OCI-LY7 (cell line): Measurements from ENCODE around the gene PDE2A. TPM values are rescaled to one million over a fixed set of nuclear protein-coding genes. Genes with fewer than 3 reads are reported as not detected.

ENCODE experiments used
- BruUV-seq: library from RNA; stranded (reverse); fragments of 400-500 nt; replicated peaks from 2 replicates; lab custom pipeline; 2021; lab: Mats Ljungman, UMichigan
- CTCF ChIA-PET: fragments of 300-600 bp; sonication (Branson Sonifier 250); formaldehyde crosslinking; loops from one replicate; lab custom pipeline; 2022; ENCODE audit warnings: antibody characterized with exemption; ENCODE audit not compliant: unreplicated experiment; lab: Charles Lee
- POLR2A ChIA-PET: fragments of 300-600 bp; sonication (Branson Sonifier 250); formaldehyde crosslinking; loops from one replicate; lab custom pipeline; 2022; ENCODE audit warnings: antibody characterized with exemption; lab: Charles Lee
- DNase-seq: peaks from one replicate; pipeline ENCODE4 v3.0.0-alpha.2; 2015; ENCODE audit warnings: low spot score
- H2AFZ ChIP-seq: fragments of 200-600 bp; sonication (generic), shearing (Covaris generic); 2 replicates; pipeline ENCODE4 v1.6.1; 2014; ENCODE audit warnings: mild to moderate bottlenecking, antibody characterized with exemption, low read length, moderate library complexity
- H3K27ac ChIP-seq: fragments of 200-600 bp; sonication (generic); 2 replicates; pipeline ENCODE4 v1.5.1; 2014; ENCODE audit warnings: mixed run types, low read depth, mild to moderate bottlenecking, moderate library complexity, low read length, inconsistent platforms; ENCODE audit not compliant: poor library complexity, severe bottlenecking
- H3K36me3 ChIP-seq: fragments of 200-600 bp; sonication (generic); 2 replicates; pipeline ENCODE4 v1.6.1; 2014; ENCODE audit warnings: mild to moderate bottlenecking, antibody characterized with exemption, low read length, moderate library complexity, mixed read lengths; ENCODE audit not compliant: insufficient read depth
- H3K4me1 ChIP-seq: fragments of 200-600 bp; sonication (generic); 2 replicates; pipeline ENCODE4 v1.5.1; 2014; ENCODE audit warnings: mild to moderate bottlenecking, low read length; ENCODE audit not compliant: insufficient read depth, poor library complexity, severe bottlenecking
- H3K4me2 ChIP-seq: fragments of 200-600 bp; sonication (generic); 2 replicates; pipeline ENCODE4 v1.6.1; 2014; ENCODE audit warnings: mild to moderate bottlenecking, low read length
- H3K4me3 ChIP-seq: fragments of 200-600 bp; sonication (generic); 2 replicates; pipeline ENCODE4 v1.5.1; 2014; ENCODE audit warnings: mild to moderate bottlenecking, low read depth, low read length; ENCODE audit not compliant: poor library complexity, severe bottlenecking
- H3K79me2 ChIP-seq: fragments of 200-600 bp; sonication (generic); 2 replicates; pipeline ENCODE4 v1.6.1; 2016; ENCODE audit warnings: low read depth, mild to moderate bottlenecking, low read length, moderate library complexity, mixed read lengths; ENCODE audit not compliant: insufficient read depth
- H3K9me2 ChIP-seq: fragments of 200-600 bp; sonication (generic); 2 replicates; pipeline ENCODE4 v1.6.1; 2016; ENCODE audit warnings: mild to moderate bottlenecking, low read length, mixed read lengths; ENCODE audit not compliant: insufficient read depth
- H3K9me3 ChIP-seq: fragments of 200-600 bp; sonication (generic); 2 replicates; pipeline ENCODE4 v1.6.1; 2014; ENCODE audit warnings: mild to moderate bottlenecking, mixed run types, low read length, mixed read lengths
- H4K20me1 ChIP-seq: fragments of 200-600 bp; sonication (generic); 2 replicates; pipeline ENCODE4 v1.6.1; 2014; ENCODE audit warnings: mild to moderate bottlenecking, antibody characterized with exemption, low read length, moderate library complexity, mixed read lengths; ENCODE audit not compliant: insufficient read depth
- EZH2phosphoT487 ChIP-seq: fragments of 200-600 bp; sonication (generic); IDR thresholded peaks from 2 replicates; pipeline ENCODE4 v1.6.1; 2018; ENCODE audit warnings: low read depth, borderline replicate concordance, mild to moderate bottlenecking, mixed run types, antibody characterized with exemption, low read length, moderate library complexity, mixed read lengths
- intact Hi-C: fragments of 100-400 bp; cut with micrococcal nuclease; formaldehyde crosslinking; loops from one replicate; pipeline ENCODE4 v1.10.0; 2022; ENCODE audit not compliant: unreplicated experiment
- total RNA-seq, 2 experiments: library from RNA; depleted of rRNA in 1 of 2; stranded (reverse); fragments of >200 nt in 1 of 2; shearing (Covaris generic) in 1 of 2; gene quantifications; 2 replicates each; pipeline ENCODE4 v1.2.3, GENCODE V29; 2014 to 2022
- TF ChIP-seq, protein P1 (sequence below): fragments of 200-600 bp; sonication (generic); conservative IDR thresholded peaks from 2 replicates; pipeline ENCODE4 v1.5.1; 2014; ENCODE audit warnings: mild to moderate bottlenecking, antibody characterized with exemption, low read length, moderate library complexity, mixed read lengths

PDE2A gene
- total RNA-seq, 2 experiments from 2014 or later = 0.68 TPM; not detected in 1

GRCh38 chr11:72680624-72681158, 6.5 kb upstream of the PDE2A start:
- no peak for TF ChIP-seq EZH2phosphoT487
- TF ChIP-seq, protein P1, sequence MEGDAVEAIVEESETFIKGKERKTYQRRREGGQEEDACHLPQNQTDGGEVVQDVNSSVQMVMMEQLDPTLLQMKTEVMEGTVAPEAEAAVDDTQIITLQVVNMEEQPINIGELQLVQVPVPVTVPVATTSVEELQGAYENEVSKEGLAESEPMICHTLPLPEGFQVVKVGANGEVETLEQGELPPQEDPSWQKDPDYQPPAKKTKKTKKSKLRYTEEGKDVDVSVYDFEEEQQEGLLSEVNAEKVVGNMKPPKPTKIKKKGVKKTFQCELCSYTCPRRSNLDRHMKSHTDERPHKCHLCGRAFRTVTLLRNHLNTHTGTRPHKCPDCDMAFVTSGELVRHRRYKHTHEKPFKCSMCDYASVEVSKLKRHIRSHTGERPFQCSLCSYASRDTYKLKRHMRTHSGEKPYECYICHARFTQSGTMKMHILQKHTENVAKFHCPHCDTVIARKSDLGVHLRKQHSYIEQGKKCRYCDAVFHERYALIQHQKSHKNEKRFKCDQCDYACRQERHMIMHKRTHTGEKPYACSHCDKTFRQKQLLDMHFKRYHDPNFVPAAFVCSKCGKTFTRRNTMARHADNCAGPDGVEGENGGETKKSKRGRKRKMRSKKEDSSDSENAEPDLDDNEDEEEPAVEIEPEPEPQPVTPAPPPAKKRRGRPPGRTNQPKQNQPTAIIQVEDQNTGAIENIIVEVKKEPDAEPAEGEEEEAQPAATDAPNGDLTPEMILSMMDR = no peak

GRCh38 chr11:72679869-72680268, 5.6 kb upstream of the PDE2A start:
- intact Hi-C loops = loop anchor here (5.0 kb wide), 1 partner anchor 198 kb away; no protein-coding TSS in a partner anchor
- Histone ChIP-seq H4K20me1 (no peaks in the 10 kb centered on the region), H3K9me3 (no peaks in the 10 kb centered on the region), H3K9me2 (no peaks in the 10 kb centered on the region), H3K4me2 (no peak overlapping the region), H3K4me1 (no peaks in the 10 kb centered on the region), H3K36me3 (peaks cover 7% of the 10 kb centered on the region; the same call in 1 of the 2 replicates), H2AFZ (no peak overlapping the region), H3K27ac (no peak overlapping the region), H3K4me3 (no peak overlapping the region), H3K79me2 (no peaks in the 10 kb centered on the region)
- ChIA-PET CTCF (no interaction called here), POLR2A (no interaction called here)
- BruUV-seq = no TSS peak
- TF ChIP-seq, protein P1 = no peak
- TF ChIP-seq EZH2phosphoT487 = no peak
- no peak for DNase-seq

More at GRCh38 chr11:72680624-72681158, 6.5 kb upstream of the PDE2A start:
- ChIA-PET CTCF (interaction anchor here (0.6 kb wide), 1 partner anchor 101 kb away, joined by 4 read pairs; no protein-coding TSS in a partner anchor), POLR2A (no interaction called here)
- no peak overlapping the region for H3K4me3 ChIP-seq
- no peaks in the 10 kb centered on the region for H4K20me1 ChIP-seq
- BruUV-seq = no TSS peak
- H3K36me3 ChIP-seq = peaks cover 7% of the 10 kb centered on the region; the same call in 1 of the 2 replicates
- H3K79me2 ChIP-seq = no peaks in the 10 kb centered on the region
- no peak overlapping the region for H3K27ac ChIP-seq
- H3K4me2 ChIP-seq = no peak overlapping the region
- DNase-seq = no peak
- H2AFZ ChIP-seq = no peak overlapping the region
- H3K9me3 ChIP-seq = no peaks in the 10 kb centered on the region
- intact Hi-C loops = loop anchor here (5.0 kb wide), 1 partner anchor 198 kb away; no protein-coding TSS in a partner anchor
- no peaks in the 10 kb centered on the region for H3K4me1 ChIP-seq
- H3K9me2 ChIP-seq = no peaks in the 10 kb centered on the region

DNA sequence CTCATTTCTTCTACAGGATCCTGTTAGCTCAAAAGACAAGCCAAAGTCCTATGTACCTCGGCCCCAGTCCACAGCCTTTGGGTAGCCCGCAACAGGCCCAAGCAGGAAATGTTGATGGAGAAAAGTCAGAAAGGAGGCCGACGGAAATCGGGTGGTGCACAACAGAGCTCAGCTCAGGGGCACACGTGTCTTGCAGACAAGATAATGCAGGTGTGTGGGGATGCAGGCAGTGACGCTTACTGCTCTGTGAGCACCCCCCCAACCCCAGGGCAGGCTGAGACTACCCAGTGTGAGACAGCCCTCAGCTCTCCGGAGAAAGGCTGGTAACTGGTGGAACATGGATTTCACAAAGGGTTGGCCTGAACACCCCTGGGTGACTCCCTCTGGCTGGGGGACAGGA, 4.3 kb upstream of the PDE2A start:
- ChIA-PET CTCF (no interaction called here), POLR2A (interaction anchor here (0.6 kb wide), 1 partner anchor 32 kb away, joined by 3 read pairs; no protein-coding TSS in a partner anchor)
- peak; percentile 16 for DNase-seq
- no peaks in the 10 kb centered on the region for H3K4me1 ChIP-seq
- no peaks in the 10 kb centered on the region for H3K9me2 ChIP-seq
- no peaks in the 10 kb centered on the region for H3K9me3 ChIP-seq
- no peak overlapping the region for H3K27ac ChIP-seq
- H2AFZ ChIP-seq = no peak overlapping the region
- H3K79me2 ChIP-seq = no peaks in the 10 kb centered on the region
- intact Hi-C loops = no loop called here
- no peak overlapping the region for H3K4me2 ChIP-seq
- TF ChIP-seq, protein P1 = no peak
- no peak for TF ChIP-seq EZH2phosphoT487
- no peaks in the 10 kb centered on the region for H4K20me1 ChIP-seq
- BruUV-seq = no TSS peak
- H3K36me3 ChIP-seq = no peaks in the 10 kb centered on the region; the same call in 1 of the 2 replicates
- H3K4me3 ChIP-seq = no peak overlapping the region
